Right kidney (tissue), 1 donor: ENCODE results near the gene SEC16A.
A peak's percentile ranks its signal among the peaks of the same experiment; 100 is the strongest.
"Not testable (repeated sequence)": the region's sequence is repeated elsewhere in the genome, so short reads cannot be mapped to it uniquely, and the experiment has no call there.

Source experiments
- DNase-seq: peaks from one replicate; pipeline ENCODE4 v3.0.0-alpha.2; 2016

Gene SEC16A

DNA sequence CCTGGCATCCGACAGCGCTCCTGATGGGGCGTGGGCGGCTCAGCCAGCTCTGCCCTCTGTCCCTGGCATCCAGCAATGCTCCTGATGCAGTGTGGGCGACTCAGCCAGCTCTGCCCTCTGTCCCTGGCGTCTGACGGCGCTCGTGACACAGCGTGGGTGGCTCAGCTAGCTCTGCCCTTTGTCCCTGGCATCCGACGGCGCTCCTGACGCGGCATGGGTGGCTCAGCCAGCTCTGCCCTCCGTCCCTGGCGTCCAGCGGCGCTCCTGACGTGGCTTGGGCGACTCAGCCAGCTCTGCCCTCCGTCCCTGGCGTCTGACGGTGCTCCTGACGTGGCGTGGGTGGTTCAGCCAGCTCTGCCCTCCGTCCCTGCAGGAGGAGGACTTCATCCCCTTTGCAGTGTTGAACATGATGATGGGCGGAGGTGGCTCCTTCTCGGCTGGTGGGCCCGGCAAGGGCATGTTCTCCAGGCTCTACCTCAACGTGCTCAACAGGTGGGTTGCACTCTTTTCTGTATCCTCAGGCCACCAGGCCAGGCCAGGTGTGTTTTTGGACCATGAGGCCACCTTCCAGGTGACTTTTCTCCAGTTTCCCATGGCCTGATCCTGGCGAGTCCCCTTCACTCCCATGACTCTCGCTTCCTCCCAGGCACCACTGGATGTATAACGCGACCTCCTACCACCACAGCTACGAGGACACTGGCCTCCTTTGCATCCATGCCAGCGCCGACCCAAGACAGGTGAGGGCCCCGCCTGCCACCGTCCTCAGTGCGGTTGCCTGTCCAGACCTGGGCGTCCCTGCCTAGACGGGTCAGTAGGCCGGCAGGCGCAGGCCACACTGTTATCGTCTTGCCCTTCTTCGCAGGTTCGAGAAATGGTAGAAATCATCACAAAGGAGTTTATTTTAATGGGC is 64.4 kb downstream of the SEC16A start:
- DNase-seq: no peak

DNA sequence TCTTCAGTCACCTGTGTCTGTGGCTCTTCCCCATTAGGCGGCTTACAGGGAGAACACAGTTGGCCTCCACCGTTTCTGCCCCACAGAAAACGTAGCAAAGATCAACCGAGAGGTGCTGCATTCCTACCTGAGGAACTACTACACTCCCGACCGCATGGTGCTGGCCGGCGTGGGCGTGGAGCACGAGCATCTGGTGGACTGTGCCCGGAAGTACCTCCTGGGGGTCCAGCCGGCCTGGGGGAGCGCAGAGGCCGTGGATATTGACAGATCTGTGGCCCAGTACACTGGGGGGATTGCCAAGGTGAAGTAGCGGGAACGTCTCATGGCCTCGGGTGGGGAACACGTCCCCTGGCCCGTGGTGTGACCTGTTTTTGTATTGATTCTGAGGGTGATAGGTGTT is 65.9 kb downstream of the SEC16A start:
- no peak for DNase-seq

DNA sequence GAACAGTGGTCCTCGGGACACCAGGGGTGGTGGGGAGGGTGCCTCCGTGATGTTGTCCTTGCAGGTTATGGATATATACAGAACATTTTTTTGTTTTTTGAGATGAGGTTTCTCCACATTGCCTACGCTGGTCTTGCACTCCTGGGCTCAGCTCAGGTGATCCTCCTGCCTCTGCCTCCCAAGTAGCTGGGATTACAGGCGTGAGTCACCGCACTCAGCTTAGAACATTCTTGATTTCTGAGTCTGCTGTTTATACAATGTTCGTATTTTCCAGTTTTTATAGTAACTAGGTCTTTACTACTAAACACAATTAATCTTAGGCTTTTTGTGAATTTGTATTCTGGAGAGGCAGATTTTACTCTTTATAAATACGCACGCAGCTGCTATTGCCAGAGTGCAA is 66.4 kb downstream of the SEC16A start:
- DNase-seq: no peak

DNA sequence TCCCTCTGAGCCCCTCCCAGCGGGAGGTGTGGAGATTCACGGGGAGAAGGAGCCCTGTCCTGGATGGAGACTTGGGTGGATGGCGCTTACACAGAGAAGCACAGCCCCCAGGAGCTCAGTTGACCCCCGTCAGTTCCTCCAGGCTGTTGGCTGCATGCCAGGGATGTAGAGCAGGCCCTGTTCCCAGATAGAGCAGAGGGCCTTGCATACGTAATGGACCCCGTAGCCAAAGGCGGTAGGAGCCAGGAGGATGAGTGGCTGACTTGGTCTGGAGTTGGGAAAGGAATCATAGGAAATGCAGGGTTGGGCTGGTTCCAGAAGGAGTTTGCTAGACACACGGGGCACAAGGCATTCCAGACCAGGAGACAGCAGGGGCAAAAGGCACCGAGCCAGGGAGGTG is 69.9 kb downstream of the SEC16A start:
- no peak for DNase-seq

DNA sequence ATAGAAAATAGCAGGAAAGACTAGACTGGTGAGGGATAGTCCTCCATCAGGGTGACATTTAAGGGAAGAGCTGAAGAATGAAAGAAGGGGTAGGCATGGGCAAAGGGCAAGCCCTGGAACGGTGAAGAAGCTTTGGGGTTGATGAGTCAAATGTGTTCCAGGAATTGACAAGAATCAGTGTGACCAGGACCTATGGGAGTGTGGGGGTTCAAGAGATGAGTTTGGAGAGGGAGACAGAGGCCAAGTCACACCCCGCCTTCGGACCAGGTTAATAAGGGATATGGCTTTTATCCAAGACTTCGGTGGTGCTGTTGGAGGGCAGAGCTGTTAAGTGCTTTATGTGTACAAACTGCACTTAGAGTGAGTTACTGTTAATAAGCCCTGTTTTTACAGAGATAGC is 71.5 kb downstream of the SEC16A start:
- no peak for DNase-seq

DNA sequence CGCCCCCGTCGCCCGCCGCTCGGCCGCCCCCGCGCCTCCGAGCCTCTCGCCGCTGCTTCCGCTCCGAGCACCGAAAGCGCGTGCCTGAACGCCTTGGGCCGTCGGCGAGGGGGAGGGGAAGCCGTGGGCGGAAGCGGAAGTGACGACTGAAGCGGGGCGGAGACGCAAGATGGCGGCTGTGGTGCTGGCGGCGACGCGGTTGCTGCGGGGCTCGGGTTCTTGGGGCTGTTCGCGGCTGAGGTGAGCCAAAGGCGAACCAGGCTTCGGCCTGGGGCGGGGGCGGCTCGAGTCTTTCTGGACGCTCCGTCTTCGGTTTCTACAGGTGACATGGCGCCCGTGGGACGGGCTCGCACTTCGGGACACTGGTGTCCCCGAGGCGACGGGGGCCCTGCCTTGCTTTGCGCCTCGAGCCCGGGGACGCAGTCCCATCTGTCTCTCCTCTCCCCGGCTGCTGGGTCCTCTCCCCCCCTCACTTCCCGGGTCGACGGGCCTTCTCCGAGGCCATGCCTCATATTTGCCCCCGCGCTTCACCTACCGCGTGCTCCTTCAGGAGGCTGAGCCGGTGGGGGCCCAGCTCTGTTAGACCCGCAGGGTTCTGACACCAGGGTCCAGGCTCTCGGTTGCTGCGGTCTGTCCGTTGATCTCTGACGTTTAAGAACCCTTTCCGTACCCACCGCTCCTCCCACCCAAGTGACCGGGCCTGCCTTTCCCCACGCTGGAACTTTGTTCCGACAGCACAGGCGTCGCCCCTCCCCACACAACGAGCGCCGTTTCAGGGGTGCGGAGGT is 72.1 kb downstream of the SEC16A start, which contains the start of the genes ENTR1 and PMPCA:
Gene ENTR1 (minus strand): TSS at position 115 of the 788 bp plus-strand sequence. CDS start 217 bp downstream, outside the sequence.
Gene PMPCA (plus strand): TSS at position 159 of the 788 bp plus-strand sequence. CDS start 11 bp downstream, at position 170.
- DNase-seq: peak; percentile 76

DNA sequence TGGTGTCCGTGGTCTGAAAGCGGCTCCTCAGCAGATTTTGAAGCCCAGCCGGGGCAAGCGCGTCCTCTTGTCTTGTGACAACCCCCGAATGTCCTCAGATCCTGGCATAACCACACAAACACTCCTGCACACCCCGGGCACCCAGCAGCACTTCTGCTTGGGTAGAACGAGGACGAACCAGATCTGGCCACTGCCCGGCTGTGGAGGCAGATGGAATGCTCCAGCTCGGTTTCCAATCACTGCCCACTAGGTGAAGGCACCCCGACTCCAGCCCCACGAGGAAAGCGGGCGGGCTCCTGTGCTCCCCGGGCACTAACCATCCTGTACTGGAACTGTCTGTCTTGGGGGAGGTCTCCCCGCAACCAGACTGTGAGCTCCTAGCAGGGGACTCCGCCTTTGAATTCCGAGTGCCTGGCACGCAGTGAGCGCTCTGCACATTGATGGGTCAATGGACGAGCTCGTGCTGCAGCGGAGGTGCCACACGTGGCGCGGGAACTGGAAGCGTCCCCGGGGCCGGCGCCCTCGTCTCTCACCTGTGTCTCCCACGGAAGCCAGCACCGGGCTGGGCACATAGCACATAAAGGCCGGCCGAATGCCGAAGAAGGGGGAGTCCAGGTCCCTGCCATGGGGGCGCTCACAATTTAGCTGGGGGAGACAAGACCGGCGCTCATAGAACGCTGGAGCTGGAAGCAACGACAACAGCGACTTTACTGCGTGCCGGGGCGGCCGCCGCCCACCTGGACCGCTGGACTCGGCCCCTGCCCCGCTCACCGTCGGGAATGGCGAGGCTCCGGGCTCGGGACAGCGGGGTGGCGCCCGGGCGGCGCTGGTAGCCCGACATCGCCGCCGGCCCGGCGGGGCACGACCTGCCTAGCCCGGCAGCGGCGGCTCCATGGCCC is 73.0 kb downstream of the SEC16A start:
- DNase-seq: peak; percentile 65

DNA sequence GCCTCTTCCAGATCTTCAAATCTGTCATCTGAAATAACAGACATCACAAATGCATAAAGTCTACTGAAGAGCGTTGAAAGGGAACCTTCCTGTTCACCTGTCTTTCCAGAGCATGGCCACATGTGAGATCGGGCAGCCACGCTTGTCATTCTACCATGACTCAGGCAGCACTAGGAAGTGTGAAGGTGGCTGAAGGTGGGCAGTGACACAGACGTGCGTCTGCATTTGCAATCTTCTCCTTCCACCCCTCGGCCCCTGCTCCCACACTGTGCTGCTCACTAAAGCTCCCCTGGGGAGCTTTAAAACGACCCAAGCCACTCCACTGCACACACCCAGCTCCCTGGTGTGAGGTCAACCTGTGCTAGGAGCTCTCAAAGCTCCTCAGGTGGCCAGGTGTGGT is 74.9 kb downstream of the SEC16A start:
- DNase-seq: no peak

DNA sequence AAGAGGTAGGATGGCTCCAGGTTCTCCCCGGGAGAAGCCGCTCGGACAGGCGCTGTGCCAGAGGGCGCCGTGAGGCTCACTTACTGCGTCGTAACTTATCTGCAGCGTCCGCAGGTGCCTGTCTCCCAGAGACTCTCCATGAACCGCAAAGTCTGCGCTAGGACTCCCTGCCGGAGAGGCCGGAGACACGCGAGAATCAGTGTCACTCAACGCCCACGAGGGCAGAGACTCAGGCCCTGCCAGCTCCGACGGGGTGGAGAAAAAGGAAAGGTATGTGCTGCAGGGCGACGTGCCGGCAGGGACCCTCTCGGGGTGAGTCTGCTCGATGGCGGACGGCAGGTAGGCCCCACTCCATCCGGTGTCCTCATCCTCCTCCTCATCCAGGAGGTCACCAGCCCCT is 75.8 kb downstream of the SEC16A start:
- DNase-seq: not testable (repeated sequence)

DNA sequence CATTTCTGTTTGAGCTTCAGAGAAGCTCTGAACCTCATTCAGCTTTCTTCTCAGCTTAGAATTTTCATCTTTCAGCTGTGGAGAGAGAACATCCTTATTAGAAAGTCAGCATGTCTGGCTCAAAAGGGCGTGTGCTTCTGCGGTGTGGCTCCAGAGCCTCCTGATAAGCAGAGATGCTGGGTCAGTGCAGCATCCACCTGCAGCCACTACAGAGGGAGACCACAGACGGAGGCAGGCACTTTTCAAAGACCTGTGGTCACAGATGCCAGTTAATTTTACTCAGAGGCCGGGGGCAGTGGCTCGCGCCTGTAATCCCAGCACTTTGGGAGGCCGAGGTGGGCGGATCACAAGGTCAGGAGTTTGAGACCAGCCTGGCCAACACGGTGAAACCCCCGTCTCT is 76.9 kb downstream of the SEC16A start:
- not testable (repeated sequence) for DNase-seq

DNA sequence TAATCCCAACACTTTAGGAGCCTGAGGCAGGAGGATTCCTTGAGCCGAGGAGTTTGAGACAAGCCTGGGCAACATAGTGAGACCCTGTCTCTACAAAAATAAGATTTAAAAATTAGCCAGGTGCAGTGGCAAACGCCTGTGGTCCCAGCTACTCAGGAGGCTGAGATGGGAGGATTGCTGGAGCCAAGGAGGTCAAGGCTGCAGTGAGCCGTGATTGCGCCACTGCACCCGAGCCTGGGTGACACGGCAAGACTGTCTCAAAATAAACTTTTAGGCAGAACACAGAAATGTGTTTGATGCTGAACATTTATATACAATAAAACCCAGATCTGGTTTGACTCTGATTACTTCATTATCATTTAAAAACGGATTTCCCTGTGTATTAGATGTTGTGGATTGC is 77.4 kb downstream of the SEC16A start:
- DNase-seq: no peak

DNA sequence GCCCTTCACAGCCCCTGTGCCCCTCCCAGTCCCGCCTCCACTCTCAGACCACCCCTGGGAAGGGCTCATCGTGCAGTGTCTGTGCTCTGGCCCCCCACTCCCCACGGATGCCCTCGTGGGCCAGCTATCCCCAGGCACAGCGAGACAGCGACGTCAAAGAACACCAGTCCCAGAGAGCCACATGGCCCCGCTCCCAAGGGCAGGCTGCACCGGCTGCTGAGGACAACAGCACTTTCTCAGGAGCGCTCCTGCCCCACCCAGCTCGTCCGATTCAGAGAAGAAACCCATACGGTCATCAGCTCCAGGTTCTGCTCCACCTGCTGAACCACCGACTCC is 78.1 kb downstream of the SEC16A start:
- DNase-seq: no peak

DNA sequence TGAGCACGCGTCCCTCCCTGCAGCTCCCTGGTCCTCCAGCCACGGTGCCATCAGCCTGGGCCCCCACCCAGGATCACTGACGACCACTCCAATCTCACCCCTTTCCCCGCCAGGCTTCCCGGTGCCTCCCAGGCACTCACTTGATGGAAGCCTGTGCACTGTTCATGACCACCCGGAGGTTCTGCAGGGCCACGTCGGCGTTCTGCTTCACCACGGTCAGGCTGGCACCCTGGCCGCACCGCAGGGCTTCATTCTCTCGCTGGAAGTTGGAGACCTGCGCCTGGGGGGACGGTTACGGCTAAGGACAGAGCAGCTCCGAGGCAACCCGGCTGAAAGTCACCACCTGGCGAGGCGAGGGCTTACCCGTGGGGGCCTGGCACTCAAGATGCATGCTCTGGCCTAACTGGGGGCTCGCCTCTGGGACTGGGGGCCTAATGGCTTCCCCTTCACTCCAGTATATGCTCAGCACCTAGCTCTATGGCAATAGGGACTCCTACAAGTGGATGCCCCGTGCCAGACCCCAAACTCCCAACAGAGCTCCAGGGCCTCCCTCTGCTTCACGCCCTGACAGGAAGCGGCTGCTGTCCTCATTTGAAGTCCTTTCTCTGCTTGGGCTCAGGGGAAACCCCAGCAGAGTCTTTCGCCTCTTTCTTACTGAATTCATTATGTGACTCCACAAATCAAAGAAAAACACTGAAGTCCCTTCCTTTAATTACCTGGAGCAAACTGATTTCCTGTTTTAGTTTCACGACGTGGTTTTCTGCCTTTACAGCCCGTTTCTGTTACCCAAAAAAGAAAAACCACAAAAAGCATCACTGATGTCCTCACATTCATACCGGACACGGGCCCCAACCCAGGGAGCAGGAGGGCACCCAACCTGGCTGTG is 78.7 kb downstream of the SEC16A start:
- no peak for DNase-seq

DNA sequence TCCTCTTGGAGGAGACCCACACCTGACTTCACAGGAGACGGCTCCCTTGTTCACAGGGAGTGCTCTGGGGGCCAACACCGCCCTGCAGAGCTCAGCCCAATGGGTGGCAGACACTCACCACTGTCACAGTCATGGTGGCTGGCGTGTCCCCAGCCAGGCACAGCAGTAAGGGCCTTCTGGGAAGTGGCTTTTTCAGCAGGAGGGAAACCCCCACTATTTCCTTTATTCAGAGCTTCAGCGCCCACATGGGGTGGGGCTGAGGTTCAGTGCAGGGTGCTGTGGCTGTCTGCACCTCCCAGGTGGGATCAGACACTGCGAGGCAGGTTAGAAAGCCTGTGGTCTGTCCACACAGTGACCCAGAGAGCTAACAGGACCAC is 79.3 kb downstream of the SEC16A start:
- no peak for DNase-seq

DNA sequence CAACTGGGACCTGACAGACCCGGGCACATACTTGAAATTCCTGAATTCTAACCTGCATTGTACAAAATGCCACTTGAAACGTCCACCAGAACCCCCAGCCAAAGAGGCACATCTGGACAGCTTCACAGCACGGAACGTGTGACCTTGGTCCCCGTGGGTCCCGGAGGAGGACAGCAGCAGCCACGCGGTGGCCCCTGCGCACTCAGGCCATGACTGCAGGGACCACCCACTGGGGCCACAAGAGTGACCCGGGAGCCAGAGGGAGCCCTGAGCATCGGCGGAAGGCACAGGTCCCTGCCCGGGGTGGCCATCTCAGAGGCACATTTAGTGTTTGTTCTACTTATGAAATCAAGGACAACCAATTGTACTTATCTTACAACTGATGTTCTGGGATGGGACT is 80.8 kb downstream of the SEC16A start:
- no peak for DNase-seq

DNA sequence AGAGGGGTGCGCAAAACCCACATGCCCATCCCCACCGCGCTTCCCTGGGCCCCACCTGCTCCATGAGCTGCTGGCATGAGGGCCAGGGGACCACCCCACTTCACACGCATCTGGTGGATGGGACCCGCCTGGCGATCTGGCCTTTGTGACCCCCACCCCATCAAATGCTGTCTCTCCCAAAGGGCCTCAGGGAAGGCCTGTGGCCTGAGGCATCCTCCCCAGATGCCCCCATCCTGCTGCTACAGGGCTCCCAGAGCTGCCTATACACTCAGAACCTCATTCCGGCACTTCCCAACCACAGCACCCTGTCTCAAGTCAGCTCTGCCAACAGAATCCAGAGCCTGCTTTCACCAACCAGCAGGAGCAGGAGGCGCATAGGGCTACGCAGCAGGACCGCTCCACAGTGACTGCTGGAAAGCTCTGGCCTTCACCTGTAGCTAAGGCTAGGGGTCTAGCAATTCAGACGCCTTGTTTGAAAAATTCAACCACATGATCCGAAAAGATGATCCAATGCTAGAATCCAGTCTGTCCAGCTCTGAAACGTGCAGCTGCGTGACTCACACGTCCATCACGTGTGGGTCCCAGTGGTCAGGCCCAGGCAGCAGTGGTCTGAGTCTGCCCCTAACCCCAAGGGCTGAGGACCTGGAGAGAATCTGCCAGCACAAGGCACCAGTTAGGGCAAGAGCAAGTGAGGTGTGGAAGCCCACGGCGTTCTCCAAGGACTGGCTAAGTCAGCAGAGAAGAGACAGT is 81.5 kb downstream of the SEC16A start:
- DNase-seq: no peak

DNA sequence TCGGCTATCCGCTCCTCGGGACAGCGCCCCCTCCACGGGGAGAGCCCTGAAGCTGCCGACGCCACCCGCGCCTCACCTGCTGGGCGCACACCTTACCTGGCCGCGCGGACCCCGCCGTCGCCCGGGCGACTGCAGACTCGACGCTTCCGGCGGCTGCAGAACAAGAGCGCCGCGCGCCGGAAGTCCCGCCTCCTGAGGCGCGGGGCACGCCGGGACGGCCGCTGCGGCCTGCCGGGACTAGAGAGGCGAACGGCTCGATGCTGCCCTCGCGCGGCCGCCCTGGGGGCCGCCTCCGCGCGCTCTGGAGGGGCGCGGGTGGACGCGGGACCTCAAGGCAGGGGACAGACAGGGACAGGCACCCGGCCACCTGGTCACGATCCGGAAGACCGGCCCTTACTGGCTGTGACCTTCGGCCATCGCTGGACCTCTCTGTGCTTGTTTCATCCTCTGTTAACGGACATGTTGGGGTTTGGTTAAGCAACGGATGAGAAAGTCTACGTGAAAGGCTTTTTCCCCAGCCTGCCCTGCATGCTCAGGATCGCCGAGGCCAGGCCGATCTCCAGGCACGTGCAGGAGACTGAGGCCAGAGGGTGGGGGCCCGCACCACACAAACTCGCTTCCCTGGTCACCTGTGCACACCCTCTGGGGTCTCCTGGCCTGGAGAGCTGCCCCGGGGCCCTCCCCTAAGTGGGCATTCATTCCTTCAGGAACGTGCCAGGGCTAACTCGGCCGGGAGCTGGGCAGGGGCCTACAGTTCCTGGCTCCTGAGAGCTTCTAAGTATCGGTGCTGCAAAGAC is 82.6 kb downstream of the SEC16A start, which contains the start of gene SNAPC4:
Gene SNAPC4 (minus strand): TSS at position 133 of the 797 bp plus-strand sequence. CDS start 1,742 bp downstream, outside the sequence.
- peak; percentile 88 for DNase-seq

DNA sequence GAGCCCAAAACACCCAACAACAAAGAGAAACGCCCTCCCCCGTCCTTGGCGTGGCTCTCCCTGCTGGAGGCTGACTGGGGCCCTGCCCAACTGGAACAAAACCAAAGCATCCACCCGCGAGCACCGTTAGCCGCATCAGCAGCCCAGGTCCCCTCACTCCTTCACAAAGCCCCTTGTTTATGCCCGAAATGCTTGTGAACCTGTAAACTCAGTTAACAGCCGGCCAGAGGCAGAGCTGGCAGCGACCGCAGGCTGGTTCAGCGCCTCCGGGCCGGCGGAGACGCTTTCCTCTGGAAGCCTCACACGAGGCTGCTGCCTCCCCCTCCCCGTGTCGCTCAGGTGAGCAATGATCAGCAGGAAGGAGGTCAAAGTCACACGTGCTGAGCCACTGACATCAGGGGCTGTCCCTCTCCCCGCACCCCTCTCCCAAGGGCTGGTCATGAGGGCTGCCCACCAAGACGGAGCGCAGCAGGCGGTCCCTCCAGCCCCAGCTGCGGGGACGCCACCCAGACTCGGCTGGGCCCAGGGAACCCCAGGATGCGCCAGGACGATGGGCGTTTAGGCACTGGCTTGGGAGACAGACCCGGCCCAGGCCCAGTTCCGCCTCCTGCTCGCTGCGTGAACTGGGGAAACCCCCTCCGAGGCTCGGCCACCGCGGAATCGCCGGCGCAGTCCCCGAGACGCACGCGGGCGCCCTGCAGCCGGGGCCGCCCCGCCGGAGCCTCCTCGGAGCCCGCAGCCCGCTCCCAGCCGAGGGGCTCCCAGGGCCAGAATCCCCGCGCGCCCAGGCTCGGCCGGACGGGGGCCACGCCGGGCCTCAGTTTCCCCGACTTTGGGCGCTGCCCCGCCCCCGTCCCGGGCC is 83.4 kb downstream of the SEC16A start:
- peak; percentile 44 for DNase-seq

DNA sequence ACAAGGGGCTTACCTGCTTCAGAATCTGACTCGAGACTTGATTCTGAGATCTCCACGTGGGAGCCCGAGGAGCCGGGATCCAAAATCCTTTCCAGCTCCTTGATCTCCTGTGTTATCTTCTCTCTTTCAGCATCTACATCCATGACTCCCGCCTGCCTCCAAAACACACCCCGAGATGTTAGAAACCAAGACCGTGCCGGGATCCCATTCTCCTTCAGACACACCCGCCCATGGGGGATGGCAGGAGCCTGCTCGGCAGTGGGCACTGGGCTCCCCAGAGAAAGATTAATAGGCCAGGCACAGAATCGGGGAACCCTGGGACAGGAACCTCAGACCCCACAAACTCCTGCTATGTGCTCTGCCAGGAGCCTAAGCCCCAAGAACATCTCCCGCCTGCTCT is 84.6 kb downstream of the SEC16A start:
- no peak for DNase-seq
